ENCODE measurements around the gene GAREM2. TPM values are rescaled to one million over a fixed set of nuclear protein-coding genes. Genes with fewer than 3 reads are reported as not detected.

Gene GAREM2
- polyA plus RNA-seq, 1 donor (not counting 4 experiments of a cell fraction or from before 2014, with no cell fraction given): 0.03 TPM

GRCh38 chr2:26176279-26176615 lies 3.4 kb downstream of the GAREM2 start:
- no peak overlapping the region for H3K27ac ChIP-seq (ENCODE audit: control insufficient read depth, insufficient read depth, low read length)
- H3K9me3 ChIP-seq (ENCODE audit: control insufficient read depth, low read depth, low read length): no peaks in the 10 kb centered on the region
- no peaks in the 10 kb centered on the region for H3K4me1 ChIP-seq (ENCODE audit: control insufficient read depth, extremely low read depth, insufficient read depth, low read length)
- H3K79me2 ChIP-seq (ENCODE audit: control insufficient read depth, insufficient read depth, low read length): no peaks in the 10 kb centered on the region
- H3K4me2 ChIP-seq (ENCODE audit: control insufficient read depth, extremely low read depth, insufficient read depth, low read depth, low read length): no peak overlapping the region
- no peak overlapping the region for H3K9ac ChIP-seq (ENCODE audit: control insufficient read depth, extremely low read depth, insufficient read depth, low read length)
- no peaks in the 10 kb centered on the region for H3K9me1 ChIP-seq (ENCODE audit: control insufficient read depth, extremely low read depth, insufficient read depth, low read length)
- no peak for DNase-seq (ENCODE audit: low read depth, low spot score)
- FAIRE-seq: no peak
- no peak overlapping the region for H2AFZ ChIP-seq (ENCODE audit: control insufficient read depth, low read length)
- H3K36me3 ChIP-seq (ENCODE audit: control insufficient read depth in 2 of 2, extremely low read depth in 1 of 2, insufficient read depth in 2 of 2, low read length in 2 of 2): no peaks in the 10 kb centered on the region
- H4K20me1 ChIP-seq (ENCODE audit: control insufficient read depth, extremely low read depth, insufficient read depth, low read length): no peaks in the 10 kb centered on the region
- peaks cover 18% of the 10 kb centered on the region for H3K27me3 ChIP-seq (ENCODE audit: control insufficient read depth, extremely low read depth, insufficient read depth, low read length)
- TF ChIP-seq EZH2 (IDR thresholded peaks at IDR 0.05; ENCODE audit: low read length) (no peak), CTCF (optimal IDR thresholded peaks at IDR 0.05 in 1 of 3, IDR thresholded peaks at IDR 0.05 in 1 of 3, conservative IDR thresholded peaks at IDR 0.05 in 1 of 3; ENCODE audit: extremely low read depth in 1 of 3, insufficient read depth in 2 of 3, low read length in 3 of 3) (no peak)
- dilution Hi-C loops (cut with MboI; ENCODE audit: extremely low pct_ligation_motif_present, low sequenced_read_pairs): no loop called here
- no peak overlapping the region for H3K4me3 ChIP-seq (ENCODE audit: control insufficient read depth in 2 of 3, extremely low read depth in 1 of 3, insufficient read depth in 2 of 3, low read depth in 1 of 3, low read length in 3 of 3)

GRCh38 chr2:26177122-26177521 lies 4.2 kb downstream of the GAREM2 start:
- Histone ChIP-seq H3K4me1 (ENCODE audit: control insufficient read depth, extremely low read depth, insufficient read depth, low read length) (no peaks in the 10 kb centered on the region), H3K9me3 (ENCODE audit: control insufficient read depth, low read depth, low read length) (no peaks in the 10 kb centered on the region), H3K79me2 (ENCODE audit: control insufficient read depth, insufficient read depth, low read length) (no peaks in the 10 kb centered on the region), H3K9ac (ENCODE audit: control insufficient read depth, extremely low read depth, insufficient read depth, low read length) (no peak overlapping the region), H4K20me1 (ENCODE audit: control insufficient read depth, extremely low read depth, insufficient read depth, low read length) (no peaks in the 10 kb centered on the region), H3K36me3 (ENCODE audit: control insufficient read depth in 2 of 2, extremely low read depth in 1 of 2, insufficient read depth in 2 of 2, low read length in 2 of 2) (no peaks in the 10 kb centered on the region), H3K27ac (ENCODE audit: control insufficient read depth, insufficient read depth, low read length) (no peak overlapping the region), H3K4me3 (ENCODE audit: control insufficient read depth in 2 of 3, extremely low read depth in 1 of 3, insufficient read depth in 2 of 3, low read depth in 1 of 3, low read length in 3 of 3) (no peak overlapping the region), H3K9me1 (ENCODE audit: control insufficient read depth, extremely low read depth, insufficient read depth, low read length) (no peaks in the 10 kb centered on the region), H3K27me3 (ENCODE audit: control insufficient read depth, extremely low read depth, insufficient read depth, low read length) (peaks cover 18% of the 10 kb centered on the region), H2AFZ (ENCODE audit: control insufficient read depth, low read length) (no peak overlapping the region), H3K4me2 (ENCODE audit: control insufficient read depth, extremely low read depth, insufficient read depth, low read depth, low read length) (no peak overlapping the region)
- dilution Hi-C loops (cut with MboI; ENCODE audit: extremely low pct_ligation_motif_present, low sequenced_read_pairs): no loop called here
- FAIRE-seq (no peak), DNase-seq (ENCODE audit: low read depth, low spot score) (no peak)
- TF ChIP-seq EZH2 (IDR thresholded peaks at IDR 0.05; ENCODE audit: low read length) (no peak), CTCF (optimal IDR thresholded peaks at IDR 0.05 in 1 of 3, IDR thresholded peaks at IDR 0.05 in 1 of 3, conservative IDR thresholded peaks at IDR 0.05 in 1 of 3; ENCODE audit: extremely low read depth in 1 of 3, insufficient read depth in 2 of 3, low read length in 3 of 3) (no peak)
